DND-41 (cell line): ENCODE data around the gene REM2.

Experiments
- ATAC-seq: fragments of 200-7000 bp; cut with Tn5 transposase; 3 replicates; pipeline ENCODE4 v1.9.1; 2021; ENCODE audit warnings: low read depth; ENCODE audit not compliant: insufficient read depth
- DNase-seq: peaks from one replicate; pipeline ENCODE4 v3.0.0-alpha.2; 2020
- H2AFZ ChIP-seq: 2 replicates; pipeline ENCODE4 v1.6.0; 2012; ENCODE audit warnings: low read depth, low read length
- H3K27ac ChIP-seq: 2 replicates; pipeline ENCODE4 v1.5.1; 2012; ENCODE audit warnings: low read length, inconsistent platforms
- H3K27me3 ChIP-seq: fragments of 200-600 bp; sonication (generic); 2 replicates; pipeline ENCODE4 v1.6.0; 2012; ENCODE audit warnings: low read length, mild to moderate bottlenecking, inconsistent platforms; ENCODE audit not compliant: insufficient read depth, poor library complexity
- H3K36me3 ChIP-seq: 2 replicates; pipeline ENCODE4 v1.5.1; 2012; ENCODE audit warnings: low read length, inconsistent platforms; ENCODE audit not compliant: insufficient read depth
- H3K4me1 ChIP-seq: 2 replicates; pipeline ENCODE4 v1.5.1; 2012; ENCODE audit warnings: mild to moderate bottlenecking, low read length; ENCODE audit not compliant: insufficient read depth
- H3K4me2 ChIP-seq: 2 replicates; pipeline ENCODE4 v1.6.0; 2012; ENCODE audit warnings: mild to moderate bottlenecking, moderate library complexity, low read length, inconsistent platforms; ENCODE audit not compliant: insufficient read depth
- H3K4me3 ChIP-seq, 2 experiments: fragments of 200-600 bp in 1 of 2; shearing (Covaris generic) in 1 of 2; 2 replicates each; pipeline ENCODE4 v1.5.1; 2012 to 2016; ENCODE audit warnings: inconsistent platforms in 2 of 2, low read length in 2 of 2, mild to moderate bottlenecking in 2 of 2, low read depth in 1 of 2, moderate library complexity in 1 of 2
- H3K79me2 ChIP-seq: 2 replicates; pipeline ENCODE4 v1.6.0; 2012; ENCODE audit warnings: low read length, inconsistent platforms; ENCODE audit not compliant: insufficient read depth
- H3K9ac ChIP-seq: 2 replicates; pipeline ENCODE4 v1.6.0; 2012; ENCODE audit warnings: low read depth, mild to moderate bottlenecking, inconsistent platforms, low read length, moderate library complexity
- H3K9me3 ChIP-seq: 2 replicates; pipeline ENCODE4 v1.5.1; 2012; ENCODE audit warnings: low read length, moderate library complexity, mild to moderate bottlenecking, inconsistent platforms; ENCODE audit not compliant: insufficient read depth, severe bottlenecking
- H4K20me1 ChIP-seq: 2 replicates; pipeline ENCODE4 v1.6.0; 2012; ENCODE audit warnings: low read length; ENCODE audit not compliant: insufficient read depth
- EZH2 ChIP-seq: IDR thresholded peaks from 3 replicates; pipeline ENCODE4 v1.6.1; 2012; ENCODE audit warnings: borderline replicate concordance, low read depth, mild to moderate bottlenecking, moderate library complexity, low read length, inconsistent platforms; ENCODE audit not compliant: severe bottlenecking
- TF ChIP-seq, protein P1 (sequence below): IDR thresholded peaks from 2 replicates; pipeline ENCODE4 v1.5.1; 2012; ENCODE audit warnings: borderline replicate concordance, low read length, moderate library complexity, mild to moderate bottlenecking; ENCODE audit not compliant: poor library complexity, severe bottlenecking; ENCODE audit errors: extremely low read depth

Gene REM2, protein sequence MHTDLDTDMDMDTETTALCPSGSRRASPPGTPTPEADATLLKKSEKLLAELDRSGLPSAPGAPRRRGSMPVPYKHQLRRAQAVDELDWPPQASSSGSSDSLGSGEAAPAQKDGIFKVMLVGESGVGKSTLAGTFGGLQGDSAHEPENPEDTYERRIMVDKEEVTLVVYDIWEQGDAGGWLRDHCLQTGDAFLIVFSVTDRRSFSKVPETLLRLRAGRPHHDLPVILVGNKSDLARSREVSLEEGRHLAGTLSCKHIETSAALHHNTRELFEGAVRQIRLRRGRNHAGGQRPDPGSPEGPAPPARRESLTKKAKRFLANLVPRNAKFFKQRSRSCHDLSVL

GRCh38 chr14:22883173-22883976, at the start of gene REM2:
Gene REM2 (plus strand): TSS chr14:22883222. CDS start chr14:22883288, 66 bp downstream.
- DNase-seq (no peak), ATAC-seq (no peak)
- TF ChIP-seq, protein P1, sequence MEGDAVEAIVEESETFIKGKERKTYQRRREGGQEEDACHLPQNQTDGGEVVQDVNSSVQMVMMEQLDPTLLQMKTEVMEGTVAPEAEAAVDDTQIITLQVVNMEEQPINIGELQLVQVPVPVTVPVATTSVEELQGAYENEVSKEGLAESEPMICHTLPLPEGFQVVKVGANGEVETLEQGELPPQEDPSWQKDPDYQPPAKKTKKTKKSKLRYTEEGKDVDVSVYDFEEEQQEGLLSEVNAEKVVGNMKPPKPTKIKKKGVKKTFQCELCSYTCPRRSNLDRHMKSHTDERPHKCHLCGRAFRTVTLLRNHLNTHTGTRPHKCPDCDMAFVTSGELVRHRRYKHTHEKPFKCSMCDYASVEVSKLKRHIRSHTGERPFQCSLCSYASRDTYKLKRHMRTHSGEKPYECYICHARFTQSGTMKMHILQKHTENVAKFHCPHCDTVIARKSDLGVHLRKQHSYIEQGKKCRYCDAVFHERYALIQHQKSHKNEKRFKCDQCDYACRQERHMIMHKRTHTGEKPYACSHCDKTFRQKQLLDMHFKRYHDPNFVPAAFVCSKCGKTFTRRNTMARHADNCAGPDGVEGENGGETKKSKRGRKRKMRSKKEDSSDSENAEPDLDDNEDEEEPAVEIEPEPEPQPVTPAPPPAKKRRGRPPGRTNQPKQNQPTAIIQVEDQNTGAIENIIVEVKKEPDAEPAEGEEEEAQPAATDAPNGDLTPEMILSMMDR: no peak
- TF ChIP-seq EZH2: no peak
- Histone ChIP-seq H3K4me3 (no peak within 1 kb of the TSS), H3K4me1 (no peaks in the 10 kb centered on the region), H3K79me2 (no peaks in the 10 kb centered on the region), H3K9ac (no peak within 1 kb of the TSS), H4K20me1 (peaks cover 23% of the 10 kb centered on the region), H3K4me2 (no peak within 1 kb of the TSS), H2AFZ (no peak within 1 kb of the TSS), H3K27me3 (peaks cover 65% of the 10 kb centered on the region), H3K36me3 (no peaks in the 10 kb centered on the region), H3K27ac (no peak within 1 kb of the TSS), H3K9me3 (no peaks in the 10 kb centered on the region)

- TF ChIP-seq EZH2: no peak
- TF ChIP-seq, protein P1: no peak
- Histone ChIP-seq H2AFZ (no peak overlapping the region), H4K20me1 (no peaks in the 10 kb centered on the region), H3K36me3 (peaks cover 34% of the 10 kb centered on the region), H3K79me2 (peaks cover 11% of the 10 kb centered on the region), H3K9me3 (no peaks in the 10 kb centered on the region), H3K4me2 (no peak overlapping the region), H3K9ac (no peak overlapping the region), H3K4me1 (peaks cover 11% of the 10 kb centered on the region), H3K27ac (no peak overlapping the region), H3K4me3 (no peak overlapping the region), H3K27me3 (no peaks in the 10 kb centered on the region)
- ATAC-seq (no peak), DNase-seq (no peak)
Measured at GRCh38 chr14:22835505-22835904, 47.5 kb upstream of the REM2 start.

GRCh38 chr14:22836301-22837113, 46.5 kb upstream of the REM2 start, which contains the start of gene MMP14:
Gene MMP14 (plus strand): TSS chr14:22836585. CDS start chr14:22836818, 233 bp downstream.
- H3K4me1 ChIP-seq: peaks cover under 1% of the 10 kb centered on the region
- peaks cover 28% of the 10 kb centered on the region for H3K36me3 ChIP-seq
- no peak within 1 kb of the TSS for H2AFZ ChIP-seq
- no peak for ATAC-seq
- H3K9ac ChIP-seq: no peak within 1 kb of the TSS
- H3K79me2 ChIP-seq: 0 out of 2 replicates have a peak, but pooled peaks cover under 1% of the 10 kb centered on the region
- no peak for TF ChIP-seq EZH2
- TF ChIP-seq, protein P1: no peak
- H3K27me3 ChIP-seq: no peaks in the 10 kb centered on the region
- H4K20me1 ChIP-seq: no peaks in the 10 kb centered on the region
- no peaks in the 10 kb centered on the region for H3K9me3 ChIP-seq
- no peak for DNase-seq
- no peak within 1 kb of the TSS for H3K4me3 ChIP-seq
- no peak within 1 kb of the TSS for H3K27ac ChIP-seq
- H3K4me2 ChIP-seq: no peak within 1 kb of the TSS
